Putamen (tissue), 1 donor: ENCODE measurements around the gene ZRANB1.

Experiments used
- DNase-seq: peaks from one replicate; pipeline ENCODE4 v3.0.0-alpha.2; 2016; ENCODE audit warnings: low spot score

The ZRANB1 gene

DNA sequence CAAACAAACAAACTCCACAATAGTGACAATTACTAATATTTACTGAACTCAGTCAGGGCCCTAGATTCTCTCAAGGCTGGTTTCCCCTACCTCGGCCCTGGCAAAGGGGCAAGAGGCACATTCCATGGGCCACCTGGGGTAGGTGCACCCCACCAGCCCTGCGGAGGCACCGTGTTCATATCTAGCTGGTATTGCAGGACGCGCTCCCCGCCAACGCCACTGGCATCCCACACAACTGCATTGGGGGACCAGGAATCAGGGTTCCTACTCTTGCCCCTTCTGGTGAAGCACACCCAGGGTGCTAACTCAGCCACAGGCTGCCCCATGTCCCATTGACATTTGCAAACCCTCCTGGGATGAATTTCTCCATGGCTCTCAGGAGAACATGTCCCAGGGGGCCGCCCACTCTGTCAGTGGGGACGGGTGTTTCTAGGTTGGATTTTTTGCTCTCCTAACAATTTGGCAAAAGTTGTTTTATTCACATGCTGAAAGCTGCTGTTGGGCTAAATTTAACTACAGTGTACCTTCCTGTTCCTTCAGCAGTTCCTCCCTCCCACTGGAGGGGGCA is 76.7 kb downstream of the ZRANB1 start:
- DNase-seq = no peak

DNA sequence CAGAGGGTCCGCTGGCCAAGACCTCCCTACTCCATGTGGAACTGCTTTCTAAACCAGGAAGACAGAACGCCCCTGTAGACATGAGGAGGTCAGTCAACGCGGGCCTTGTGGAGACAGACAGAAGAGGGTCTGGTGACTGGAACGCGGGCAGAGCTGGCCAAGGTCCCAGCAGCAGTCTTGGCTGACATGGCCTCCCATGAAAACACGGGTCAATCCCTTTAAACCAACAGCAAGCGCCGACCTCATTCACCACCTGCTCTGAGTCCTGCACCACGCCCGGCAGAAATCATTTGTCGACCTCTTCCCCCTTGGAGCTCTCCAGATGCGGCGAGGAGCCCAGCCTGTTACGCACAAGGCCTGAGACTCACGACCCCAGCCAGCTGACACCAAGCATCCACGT is 78.5 kb downstream of the ZRANB1 start:
- no peak for DNase-seq

DNA sequence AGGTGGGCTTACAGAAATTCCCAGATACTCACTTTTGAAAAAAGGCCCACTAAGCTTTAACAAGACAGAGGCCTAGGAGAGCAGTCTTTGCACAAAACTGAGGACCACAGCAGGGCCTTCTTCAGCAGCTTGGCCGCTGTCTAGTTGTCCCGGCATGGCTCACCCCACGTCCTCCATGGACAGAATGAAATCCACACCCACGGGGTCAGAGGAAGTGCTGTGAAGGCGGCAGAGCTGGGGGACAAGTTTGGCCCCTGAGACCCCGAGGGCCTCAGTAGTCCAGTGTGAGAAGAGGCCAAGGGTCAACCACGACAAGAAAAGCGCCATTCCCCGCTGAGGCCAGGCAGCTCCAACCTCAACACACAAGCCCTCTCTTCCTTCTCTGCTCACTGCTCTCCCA is 78.9 kb downstream of the ZRANB1 start:
- no peak for DNase-seq

DNA sequence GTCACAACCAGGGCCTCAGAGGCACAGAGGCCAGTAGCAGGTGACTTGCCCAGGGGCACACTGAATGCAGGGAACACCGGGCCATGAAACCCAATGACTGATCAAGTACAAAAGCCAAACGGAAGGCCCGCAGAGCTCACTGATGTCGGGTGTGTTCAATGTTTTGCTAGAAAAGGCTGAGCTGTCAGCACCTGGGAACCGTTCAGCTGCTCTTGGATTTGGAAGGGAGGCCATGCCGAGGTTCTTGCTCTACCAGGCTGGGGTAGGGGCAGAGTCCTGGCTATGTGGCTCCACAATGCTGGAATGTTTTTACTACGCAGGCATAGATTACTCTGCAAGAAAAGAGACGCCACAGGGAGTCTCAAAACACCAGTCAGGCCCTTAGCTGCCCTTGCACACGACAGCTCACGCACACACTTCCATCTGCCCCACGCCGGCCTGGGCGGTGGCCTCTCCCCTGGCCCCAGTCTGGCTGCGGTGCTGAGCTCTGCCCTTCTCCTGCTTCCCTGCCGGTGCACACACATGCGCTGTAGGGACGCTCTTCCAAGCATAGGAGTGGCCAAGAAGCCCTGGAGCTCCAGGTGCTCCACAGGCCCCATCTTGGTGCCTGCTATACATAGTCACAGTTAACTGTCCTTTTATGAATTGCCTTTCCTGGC is 79.9 kb downstream of the ZRANB1 start:
- no peak for DNase-seq

DNA sequence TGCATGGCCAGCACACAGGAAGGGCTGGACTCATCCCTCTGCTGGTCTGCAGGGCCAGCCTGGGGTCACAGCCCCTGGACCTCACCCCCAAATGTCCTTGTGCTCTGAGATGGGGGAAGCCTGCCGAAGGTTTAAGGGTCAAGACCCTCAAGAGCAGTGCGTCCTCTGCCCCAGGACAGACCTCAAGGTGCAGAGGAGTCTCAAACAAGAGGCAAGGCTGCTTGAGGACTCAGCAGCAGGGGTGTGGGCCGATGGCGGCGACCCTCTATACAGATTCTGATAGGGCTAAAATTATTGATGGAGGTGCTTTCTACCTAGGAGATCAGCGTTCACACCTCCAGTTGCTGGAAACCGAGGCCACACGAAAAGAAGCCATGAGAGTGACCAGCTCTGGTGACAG is 80.7 kb downstream of the ZRANB1 start:
- no peak for DNase-seq

DNA sequence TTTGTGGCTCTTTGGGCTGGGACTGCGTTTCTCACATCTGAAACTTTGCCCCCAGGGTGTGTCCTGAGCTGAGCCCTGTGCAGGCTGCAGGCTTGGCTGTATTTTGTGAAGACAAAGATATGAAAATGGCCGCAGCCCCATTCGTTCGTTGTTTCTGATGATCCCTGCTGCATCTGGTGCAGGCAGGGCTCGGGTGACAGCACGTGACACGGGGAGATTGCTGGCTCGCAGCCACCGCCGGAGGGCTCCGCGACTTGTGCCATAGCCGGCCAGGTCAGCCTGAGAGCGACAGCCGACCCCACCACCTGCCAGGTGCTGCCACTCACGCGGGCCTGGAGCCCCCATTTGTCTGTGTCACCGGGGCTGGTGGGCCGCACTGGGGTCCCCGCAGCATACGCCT is 81.3 kb downstream of the ZRANB1 start:
- DNase-seq = no peak

DNA sequence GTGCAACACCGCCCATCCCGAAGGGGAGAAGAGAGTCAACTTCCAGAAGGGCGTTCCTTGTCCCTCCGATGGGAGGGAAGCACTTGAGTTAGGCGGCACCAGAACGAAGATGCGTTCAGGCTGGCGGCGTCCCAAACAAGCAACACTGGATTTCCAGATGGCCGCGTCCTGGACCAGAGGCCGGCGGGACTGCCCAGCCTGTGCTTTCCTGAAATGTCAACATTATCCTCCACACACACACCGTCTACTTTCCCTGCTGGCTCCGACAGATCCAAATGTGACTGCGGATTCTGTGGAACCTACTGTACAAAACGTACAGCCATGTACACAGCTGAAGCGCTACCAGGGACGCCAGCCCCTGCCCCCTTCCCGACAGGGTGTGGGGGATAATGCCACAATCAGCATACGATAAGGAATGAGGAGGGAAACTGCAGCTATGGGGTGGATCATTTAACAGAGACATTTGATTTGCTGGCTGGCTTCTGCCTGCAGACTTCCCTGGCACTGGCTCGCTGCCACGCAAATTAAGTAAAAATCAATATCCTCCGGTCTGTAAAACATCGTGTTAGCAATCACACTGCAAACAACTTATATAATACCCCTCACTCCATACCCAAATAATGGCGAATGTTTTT is 82.1 kb downstream of the ZRANB1 start:
- no peak for DNase-seq

DNA sequence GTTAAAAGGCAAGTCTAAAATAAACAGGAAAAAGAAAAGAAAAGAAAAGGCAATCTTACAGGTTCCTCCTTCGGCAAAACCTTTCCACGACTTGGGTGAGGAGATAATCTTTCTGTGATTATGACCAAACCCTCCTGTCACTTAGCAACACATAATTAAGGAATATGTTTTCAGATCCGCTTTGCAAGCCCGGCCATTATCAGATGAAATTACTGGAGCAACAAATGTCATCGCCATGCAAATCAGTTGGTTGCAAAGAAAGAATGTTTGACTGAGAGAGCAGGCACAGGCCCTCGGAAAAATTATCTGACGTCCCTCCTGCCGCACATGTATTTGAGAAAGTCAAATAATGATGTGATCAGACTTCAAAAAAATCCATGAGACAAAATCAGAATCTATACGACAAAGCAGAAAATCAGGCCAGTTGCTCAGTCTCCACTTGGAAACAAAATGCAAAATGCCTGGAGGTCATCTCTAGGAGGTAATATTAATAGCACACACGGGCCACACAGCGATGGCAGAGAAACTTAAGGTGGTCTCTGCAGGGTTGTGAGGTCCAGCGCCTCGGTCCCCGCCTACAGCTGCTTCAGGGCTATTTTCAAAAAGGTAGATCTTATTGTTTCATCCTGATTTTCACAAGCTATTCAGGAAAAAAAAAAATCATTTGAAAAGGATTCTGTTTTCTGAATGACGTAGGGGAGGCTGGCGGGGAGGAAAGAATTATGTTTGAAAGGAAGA is 82.7 kb downstream of the ZRANB1 start:
- DNase-seq = no peak

DNA sequence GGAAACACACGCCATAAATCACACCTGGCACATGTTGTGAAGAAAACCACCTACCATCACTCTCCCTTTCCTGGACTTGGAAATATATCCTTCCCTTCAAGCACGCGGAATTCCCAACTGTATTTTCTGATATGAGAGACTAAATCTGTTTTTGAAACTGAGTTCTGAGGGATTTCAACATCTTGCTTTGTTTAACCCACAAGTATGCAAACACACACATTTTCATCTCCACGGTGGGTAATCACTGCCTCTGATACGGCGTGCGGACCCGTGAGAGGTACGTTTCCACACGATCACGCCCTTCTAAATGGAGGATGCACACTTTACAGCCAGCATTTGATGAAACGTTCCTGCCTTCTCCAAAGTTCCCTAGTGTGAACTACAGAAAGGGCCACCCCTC is 83.4 kb downstream of the ZRANB1 start:
- no peak for DNase-seq

DNA sequence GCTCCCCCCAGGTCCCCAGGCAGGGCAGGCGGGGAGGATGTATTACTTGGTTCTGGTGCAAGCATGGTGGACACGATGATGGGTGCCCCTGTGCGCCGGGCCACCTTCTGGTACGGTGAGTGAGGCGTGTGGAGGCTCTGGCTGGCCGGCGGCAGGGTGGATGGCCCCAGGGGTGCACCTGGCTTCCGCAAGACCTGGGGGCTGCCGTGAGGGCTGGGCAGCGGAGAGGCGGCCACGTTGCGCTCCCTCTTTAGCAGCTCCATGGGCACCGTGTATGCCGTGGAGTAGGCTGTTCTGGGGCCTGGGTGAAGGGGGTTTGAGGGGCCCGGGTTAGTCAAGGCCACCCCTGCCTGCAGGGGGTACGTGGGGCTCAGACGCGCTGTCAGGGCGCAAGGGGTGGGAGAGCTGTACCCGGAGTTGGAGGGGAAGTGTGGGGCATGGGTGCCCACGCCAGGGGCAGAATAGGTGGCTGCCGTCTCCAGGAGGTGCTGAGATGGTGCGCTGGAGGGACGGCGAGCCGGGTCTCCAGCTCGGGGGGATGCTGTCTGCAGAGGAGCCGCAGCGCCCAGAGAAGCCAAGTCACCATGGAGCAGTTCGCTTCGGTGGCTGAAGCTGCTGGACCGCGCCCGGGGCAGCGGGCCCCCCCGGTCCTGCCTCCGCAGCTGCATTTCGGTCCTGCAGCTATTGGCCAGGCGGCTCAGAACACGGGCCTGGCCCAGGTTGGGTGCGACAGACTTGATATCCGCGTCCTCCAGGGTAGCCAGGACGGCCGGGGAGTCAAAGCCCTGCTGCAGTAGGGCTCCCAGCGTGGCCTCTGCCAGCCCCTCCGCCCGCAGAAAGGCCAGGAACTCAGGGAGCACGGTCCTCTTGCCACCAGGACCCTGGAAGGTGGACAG is 84.4 kb downstream of the ZRANB1 start:
- no peak for DNase-seq

DNA sequence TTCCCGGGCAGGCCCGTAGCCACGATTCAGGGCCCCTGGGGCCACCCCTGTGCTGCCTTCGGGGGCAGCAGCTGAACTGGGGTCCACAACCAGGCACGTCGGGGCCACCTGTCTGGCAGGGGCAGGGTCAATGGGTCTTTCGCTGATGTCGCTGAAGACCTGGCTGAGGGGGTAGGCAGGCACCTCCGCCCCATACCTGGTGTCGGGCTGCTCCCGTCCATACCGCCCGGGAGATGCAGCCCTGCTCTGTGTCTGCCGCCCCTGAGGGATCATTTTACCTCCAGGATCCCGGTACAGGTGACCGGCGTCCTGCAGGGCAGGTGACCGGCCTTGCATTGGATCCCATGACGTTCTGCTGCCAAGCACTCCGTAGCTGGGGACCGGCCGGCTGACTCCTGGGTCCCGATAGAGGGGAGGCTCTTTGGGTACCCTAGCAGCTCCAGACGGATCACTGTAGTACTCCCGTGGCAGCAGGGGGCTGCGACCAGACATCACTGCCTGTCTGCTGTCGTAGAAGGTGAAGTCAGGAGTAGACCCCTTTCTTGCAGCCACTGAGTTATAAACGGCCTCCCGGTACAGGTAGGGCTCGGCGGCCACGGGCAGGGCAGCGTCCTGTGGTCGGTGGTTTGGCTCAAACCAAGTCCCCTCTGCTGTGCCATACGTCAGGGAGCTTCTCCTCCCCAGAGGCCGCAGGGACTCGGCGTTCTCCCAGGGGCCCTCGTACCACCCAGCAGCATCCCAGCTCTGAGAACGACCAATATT is 85.2 kb downstream of the ZRANB1 start:
- DNase-seq = no peak

DNA sequence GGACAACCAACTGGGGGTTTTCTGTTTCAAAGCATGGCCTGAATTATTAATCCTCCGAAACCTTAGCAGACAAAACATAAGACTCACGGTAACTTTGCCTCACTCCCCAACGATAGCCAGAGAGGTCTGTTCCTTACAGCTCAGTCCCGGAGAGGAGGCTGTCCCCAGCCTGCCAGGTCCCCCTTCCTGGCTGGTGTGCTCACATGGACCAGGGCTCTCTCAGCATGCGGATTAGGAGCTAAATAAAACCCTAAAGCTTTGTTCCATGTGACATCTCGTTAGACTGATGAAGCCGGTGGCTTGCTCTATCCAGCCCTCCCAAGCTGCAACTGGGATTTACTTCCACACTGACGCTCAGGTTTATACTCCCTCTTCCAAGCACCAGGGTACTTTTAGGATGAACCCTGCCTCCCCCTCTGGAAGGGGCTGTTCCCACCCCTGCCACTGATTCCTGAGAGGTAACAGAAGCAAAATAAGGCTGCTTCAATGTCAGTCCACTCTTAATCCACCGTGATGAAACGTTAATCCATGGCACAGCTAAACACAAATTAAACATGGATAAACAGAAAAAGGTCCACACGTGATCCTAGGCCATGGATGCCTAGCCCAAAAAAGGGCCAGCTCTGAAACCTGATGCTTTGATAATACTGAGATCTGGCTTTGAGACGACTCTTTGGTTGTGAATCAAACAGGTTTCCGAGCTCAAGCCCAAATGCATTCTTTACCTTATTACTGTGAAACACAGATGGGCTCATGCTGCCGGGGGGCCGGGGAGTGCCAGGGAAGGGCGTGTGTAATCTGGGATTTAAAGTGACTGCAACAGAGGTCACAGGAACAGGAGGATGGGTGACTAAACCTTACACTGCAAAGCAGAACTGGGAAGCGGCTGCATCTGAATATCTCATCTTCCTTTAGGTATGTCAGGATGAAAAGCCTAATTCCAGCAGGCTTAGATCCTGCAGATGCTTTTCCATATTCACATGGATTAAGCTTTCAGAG is 86.2 kb downstream of the ZRANB1 start:
- DNase-seq = no peak

DNA sequence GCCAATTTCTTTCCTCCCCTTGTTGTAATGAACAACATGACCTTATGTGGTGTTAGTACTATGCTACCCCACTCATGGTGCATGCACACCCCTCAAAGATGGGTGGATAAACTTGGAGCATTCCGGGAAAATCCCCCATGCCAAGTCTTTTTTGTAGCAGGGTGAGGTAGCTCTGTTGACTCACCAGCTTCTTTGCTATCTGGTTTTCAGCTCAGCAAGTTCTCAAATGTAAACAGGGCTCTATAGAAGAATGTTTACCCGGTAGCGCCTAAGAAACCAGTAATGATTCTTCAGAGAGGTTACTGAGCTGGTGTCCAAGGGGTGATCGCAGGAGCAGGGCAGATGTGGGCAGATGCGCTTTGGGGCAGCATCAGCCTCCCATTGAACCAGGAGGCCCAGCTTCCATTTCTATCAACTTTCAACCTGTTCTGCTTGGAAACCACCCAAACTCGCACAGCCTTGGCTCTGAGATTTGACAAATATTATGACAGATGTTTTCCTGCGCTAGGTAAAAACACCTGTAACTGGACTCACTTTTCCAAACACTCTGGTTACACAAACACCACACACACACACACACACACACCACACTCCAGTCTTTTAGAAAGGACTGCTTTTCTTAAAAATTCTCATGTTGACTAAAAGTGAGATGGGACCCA is 87.8 kb downstream of the ZRANB1 start:
- no peak for DNase-seq

DNA sequence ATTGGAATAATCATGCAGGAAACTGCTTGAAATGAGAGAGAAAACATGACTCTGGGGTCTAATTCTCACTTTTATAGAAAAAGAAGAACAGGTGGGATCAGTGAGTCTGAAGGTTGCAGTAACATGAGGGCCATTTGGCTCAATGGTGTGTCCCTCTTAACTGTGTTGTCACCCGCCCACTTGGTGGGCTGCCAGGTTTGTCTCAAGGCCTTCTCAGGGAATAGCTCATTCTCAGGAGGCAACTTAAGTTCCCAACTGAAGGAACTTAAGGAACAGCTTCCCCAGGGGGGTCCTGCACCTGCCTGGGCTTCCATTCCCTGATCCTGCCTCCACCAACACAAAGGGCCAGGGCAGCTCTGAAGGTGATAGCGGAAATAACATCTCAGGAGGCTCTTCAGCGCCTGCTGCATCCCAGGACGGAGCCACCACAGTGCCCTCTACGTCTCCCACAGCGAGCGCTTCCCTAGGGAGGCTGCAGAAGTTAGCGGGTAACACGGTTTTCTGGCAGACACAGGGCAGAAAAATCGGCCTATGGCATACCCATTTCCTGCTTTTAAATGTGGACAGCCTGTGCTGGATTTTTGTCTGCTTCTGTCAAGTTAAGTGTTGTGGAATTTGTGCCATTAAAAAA is 88.8 kb downstream of the ZRANB1 start:
- DNase-seq = no peak

DNA sequence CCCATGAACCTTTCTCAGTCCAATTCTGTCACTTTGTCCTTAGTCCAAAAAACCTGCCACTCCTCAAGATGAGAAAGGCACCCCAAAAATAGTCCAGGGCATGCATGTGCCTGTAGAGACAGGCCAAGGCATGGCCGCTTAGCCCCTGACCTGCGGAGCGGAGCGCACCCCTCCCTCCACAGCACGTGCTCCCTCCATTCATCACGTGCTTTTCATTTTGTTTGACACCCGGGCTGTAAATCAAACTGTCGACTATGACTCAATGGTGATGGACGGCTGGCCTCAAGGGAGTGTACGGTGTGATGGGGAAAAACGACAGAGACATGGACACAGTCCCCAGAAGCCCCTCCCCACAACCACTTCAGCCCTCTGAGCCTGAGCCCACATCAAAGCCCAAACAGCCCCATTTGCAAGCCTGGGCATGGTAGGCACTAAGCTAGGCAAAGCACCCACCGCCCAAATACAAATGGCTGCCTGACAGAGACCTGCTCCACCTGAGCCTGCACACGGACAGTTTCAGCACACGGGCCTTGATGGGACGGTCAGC is 90.6 kb downstream of the ZRANB1 start:
- no peak for DNase-seq

DNA sequence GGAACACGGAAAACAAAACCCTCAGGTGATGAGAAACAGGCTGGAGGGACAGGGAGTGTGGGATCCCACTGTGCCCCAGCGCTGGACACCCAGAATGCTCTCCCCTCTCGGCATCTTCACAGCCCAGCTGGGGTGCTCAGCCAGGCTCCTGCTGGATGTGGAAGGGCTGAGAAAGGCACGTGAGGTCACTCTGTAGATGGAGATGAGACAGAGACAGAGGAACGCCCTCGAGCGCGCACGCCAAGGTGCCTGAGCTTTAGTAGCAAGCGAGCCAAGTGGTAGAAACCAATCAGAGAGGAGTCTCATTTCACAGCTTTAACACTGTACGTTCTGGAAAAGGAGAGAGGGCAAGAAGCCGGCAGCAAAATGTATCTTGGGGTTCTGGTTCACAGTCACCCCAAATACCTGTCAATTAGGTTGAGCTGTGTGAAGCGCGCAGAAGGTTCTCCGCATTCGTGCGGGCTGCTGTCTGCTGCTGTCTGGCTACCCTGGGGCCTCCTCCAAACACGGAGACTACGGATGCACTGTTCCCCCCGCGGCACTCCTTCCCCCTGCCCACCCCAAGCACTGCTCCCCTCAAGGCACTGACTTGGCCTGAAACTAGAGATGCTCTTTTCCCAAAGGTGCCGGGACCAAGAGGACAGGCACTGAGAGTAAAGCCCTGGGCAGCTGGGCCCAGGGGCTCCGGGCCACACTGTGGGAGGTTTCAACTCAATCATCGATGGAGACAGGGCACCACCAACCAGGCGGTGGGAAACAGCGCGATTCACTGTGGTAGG is 91.4 kb downstream of the ZRANB1 start:
- no peak for DNase-seq

DNA sequence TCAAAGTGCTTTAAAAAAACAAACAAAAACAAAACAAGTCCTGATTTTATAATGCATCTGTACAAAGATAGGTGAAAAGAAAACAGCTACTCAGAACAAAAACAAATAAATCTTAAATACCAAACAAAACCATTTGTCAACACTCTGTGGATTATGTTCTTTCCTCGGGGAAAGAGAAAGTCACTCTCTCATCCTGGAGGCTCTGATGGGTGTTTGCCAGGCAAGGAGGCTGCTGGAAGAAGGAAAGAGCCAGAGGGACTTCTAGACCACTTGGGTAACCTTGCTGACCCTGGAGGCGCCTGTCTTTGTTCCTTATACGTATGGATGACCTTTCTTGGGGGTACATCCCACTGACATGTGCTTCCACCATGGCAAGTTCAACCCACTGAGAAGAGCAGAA is 92.8 kb downstream of the ZRANB1 start:
- no peak for DNase-seq

DNA sequence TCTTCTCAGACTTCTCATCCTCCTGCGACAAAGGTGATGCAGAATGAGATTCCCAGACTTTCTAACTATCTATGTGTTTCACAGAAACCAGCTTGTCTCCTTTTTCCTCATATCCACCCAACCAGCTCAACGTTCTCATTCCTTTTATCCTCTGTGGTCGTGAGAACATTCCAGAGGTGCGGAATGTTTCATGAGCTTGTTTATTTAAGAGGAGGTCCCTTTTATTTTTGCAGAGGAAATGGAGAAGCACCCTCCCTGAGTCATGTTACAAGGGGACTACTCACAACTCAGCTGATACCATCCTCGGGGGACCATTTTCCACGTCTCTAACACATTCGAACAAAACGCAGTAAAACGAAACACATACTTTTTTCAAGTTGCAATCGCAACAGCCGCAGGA is 93.2 kb downstream of the ZRANB1 start:
- DNase-seq = no peak
